Endothelial cell of umbilical vein (primary cell): ENCODE results near the gene ZNF783.

ENCODE experiments used
- EZH2 ChIP-seq: IDR thresholded peaks from 2 replicates; pipeline ENCODE4 v1.6.1; 2012; ENCODE audit warnings: borderline replicate concordance, low read depth, mild to moderate bottlenecking, moderate library complexity, low read length, inconsistent platforms; ENCODE audit not compliant: severe bottlenecking
- MYC ChIP-seq: IDR thresholded peaks from one replicate; pipeline ENCODE4 v1.6.1; 2011; ENCODE audit warnings: mild to moderate bottlenecking, low read depth, low read length
- POLR2A ChIP-seq: IDR thresholded peaks from 2 replicates; pipeline ENCODE4 v1.6.1; 2012; ENCODE audit warnings: low read depth, mild to moderate bottlenecking, control low read depth, low read length
- TF ChIP-seq, protein P1 (sequence below), 2 donors: IDR thresholded peaks; 1 replicate in 1 of 2; 2 replicates in 1 of 2; pipeline ENCODE4 v1.5.1; 2011; ENCODE audit warnings: low read length in 2 of 2, mild to moderate bottlenecking in 2 of 2, moderate library complexity in 2 of 2, control low read depth in 1 of 2, inconsistent platforms in 1 of 2, low read depth in 1 of 2; ENCODE audit not compliant: insufficient read depth in 1 of 2; ENCODE audit errors: extremely low read depth in 1 of 2

DNA sequence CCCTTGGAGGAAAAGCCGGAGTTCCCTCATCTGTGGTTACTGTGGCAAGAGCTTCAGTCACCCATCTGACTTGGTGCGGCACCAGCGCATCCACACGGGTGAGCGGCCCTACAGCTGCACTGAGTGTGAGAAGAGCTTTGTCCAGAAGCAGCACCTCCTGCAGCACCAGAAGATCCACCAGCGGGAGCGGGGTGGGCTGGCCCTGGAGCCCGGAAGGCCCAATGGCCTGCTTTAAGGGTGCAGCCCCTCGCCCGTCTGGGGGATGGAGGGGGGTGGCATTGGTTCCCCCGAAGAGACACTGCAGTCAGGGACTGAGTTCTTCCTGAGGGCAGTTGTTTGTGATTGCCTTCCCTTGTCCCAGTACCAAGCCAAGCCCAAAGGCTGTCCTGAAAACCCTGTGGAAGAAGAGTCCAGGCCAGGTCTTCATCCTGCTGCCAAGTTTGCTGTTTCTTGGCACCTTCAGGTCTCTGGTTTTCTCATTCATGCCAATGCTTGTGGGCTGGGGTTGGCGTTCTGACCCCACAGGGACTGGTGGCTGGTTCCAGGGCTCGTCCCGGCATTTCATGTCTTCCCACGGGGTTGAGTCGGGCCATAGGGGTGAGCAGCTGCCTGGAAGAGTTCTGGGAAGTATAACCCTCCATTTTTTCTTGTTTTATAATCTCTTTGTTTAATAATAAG, 7.7 kb upstream of the ZNF783 start:
- no peak for TF ChIP-seq MYC
- TF ChIP-seq, protein P1, sequence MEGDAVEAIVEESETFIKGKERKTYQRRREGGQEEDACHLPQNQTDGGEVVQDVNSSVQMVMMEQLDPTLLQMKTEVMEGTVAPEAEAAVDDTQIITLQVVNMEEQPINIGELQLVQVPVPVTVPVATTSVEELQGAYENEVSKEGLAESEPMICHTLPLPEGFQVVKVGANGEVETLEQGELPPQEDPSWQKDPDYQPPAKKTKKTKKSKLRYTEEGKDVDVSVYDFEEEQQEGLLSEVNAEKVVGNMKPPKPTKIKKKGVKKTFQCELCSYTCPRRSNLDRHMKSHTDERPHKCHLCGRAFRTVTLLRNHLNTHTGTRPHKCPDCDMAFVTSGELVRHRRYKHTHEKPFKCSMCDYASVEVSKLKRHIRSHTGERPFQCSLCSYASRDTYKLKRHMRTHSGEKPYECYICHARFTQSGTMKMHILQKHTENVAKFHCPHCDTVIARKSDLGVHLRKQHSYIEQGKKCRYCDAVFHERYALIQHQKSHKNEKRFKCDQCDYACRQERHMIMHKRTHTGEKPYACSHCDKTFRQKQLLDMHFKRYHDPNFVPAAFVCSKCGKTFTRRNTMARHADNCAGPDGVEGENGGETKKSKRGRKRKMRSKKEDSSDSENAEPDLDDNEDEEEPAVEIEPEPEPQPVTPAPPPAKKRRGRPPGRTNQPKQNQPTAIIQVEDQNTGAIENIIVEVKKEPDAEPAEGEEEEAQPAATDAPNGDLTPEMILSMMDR (IDR thresholded peaks at IDR 0.05; ENCODE audit: extremely low read depth in 1 of 2, insufficient read depth in 1 of 2, low read depth in 1 of 2, low read length in 2 of 2), result no peak
- no peak for TF ChIP-seq POLR2A
- no peak for TF ChIP-seq EZH2
